Testis (tissue), 2 donors: ENCODE measurements around the gene ACOX1.

Source experiments
- POLR2A ChIP-seq: fragments of 450-650 bp; IDR thresholded peaks from one replicate; pipeline ENCODE4 v1.6.1; 2017; ENCODE audit warnings: antibody characterized with exemption, mild to moderate bottlenecking, moderate library complexity
- TF ChIP-seq, protein P1 (sequence below), 3 experiments: fragments of 450-650 bp in 2 of 3; fragments of 200-600 bp in 1 of 3; sonication (generic) in 1 of 3; IDR thresholded peaks; one replicate each; pipeline ENCODE4 v1.5.1; 2016 to 2019; ENCODE audit warnings: antibody characterized with exemption in 3 of 3, mild to moderate bottlenecking in 2 of 3, moderate library complexity in 1 of 3

DNA sequence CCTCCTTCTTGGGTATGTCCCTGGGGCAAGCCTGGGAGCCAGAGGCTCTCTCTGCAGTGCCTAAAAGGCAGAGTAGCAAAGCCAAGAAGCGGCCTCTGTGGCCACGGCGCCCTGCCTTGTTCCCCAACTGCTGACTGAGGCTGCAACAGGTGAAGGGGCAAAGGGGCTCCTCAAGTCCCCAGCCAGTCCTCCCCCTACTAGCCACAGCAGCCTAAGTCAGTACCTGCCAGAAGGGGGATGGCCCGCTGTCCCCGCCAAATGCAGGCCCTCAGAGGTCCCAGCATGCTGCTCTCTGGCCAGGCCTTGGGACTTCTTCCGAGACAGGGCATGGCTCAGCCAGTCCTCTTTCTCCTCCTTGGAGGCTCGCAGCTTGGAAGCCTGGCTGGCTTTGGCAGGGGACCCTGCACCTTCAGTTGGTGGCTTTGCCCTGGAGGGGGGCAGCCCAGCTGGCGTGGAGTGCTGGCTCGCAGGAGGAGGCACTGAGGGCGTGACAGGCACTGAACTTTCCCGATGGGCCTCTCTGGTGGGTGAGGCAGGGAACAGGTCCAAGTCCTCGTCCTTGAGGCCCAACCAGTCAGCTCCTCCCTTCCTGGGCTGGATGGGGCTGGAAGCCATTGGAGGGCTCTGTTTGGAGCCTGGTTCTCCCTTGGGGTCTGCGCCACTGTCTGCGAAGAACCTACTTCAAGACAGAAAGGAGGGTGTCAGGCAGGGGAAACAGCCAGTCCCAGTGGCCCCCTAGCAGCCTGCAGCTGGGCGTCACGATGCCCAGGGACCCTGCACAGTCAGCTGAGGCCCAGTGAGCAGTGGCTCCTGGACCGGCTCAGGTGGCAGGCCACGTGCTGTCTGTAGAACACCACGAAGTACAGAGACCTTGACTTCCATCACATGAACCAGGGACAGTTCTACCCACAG is 55.7 kb downstream of the ACOX1 start:
- TF ChIP-seq, protein P1, sequence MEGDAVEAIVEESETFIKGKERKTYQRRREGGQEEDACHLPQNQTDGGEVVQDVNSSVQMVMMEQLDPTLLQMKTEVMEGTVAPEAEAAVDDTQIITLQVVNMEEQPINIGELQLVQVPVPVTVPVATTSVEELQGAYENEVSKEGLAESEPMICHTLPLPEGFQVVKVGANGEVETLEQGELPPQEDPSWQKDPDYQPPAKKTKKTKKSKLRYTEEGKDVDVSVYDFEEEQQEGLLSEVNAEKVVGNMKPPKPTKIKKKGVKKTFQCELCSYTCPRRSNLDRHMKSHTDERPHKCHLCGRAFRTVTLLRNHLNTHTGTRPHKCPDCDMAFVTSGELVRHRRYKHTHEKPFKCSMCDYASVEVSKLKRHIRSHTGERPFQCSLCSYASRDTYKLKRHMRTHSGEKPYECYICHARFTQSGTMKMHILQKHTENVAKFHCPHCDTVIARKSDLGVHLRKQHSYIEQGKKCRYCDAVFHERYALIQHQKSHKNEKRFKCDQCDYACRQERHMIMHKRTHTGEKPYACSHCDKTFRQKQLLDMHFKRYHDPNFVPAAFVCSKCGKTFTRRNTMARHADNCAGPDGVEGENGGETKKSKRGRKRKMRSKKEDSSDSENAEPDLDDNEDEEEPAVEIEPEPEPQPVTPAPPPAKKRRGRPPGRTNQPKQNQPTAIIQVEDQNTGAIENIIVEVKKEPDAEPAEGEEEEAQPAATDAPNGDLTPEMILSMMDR (IDR thresholded peaks at IDR 0.05): no peak
- no peak for TF ChIP-seq POLR2A
